Panc1 (cell line): ENCODE results near the gene ZSWIM3. TPM values are rescaled to one million over a fixed set of nuclear protein-coding genes. Genes with fewer than 3 reads are reported as not detected.

ENCODE experiments used
- ATAC-seq: fragments of 200-7000 bp; cut with Tn5 transposase; 2 replicates; pipeline ENCODE4 v1.9.1; 2020; ENCODE audit warnings: mild to moderate bottlenecking, moderate library complexity
- BruUV-seq: library from RNA; stranded (reverse); fragments of 400-500 nt; replicated peaks from 2 replicates; lab custom pipeline; 2021; lab: Mats Ljungman, UMichigan
- CTCF ChIA-PET: fragments of 300-600 bp; sonication (Branson Sonifier 250); formaldehyde crosslinking; loops from one replicate; lab custom pipeline; 2022; ENCODE audit warnings: antibody characterized with exemption; lab: Charles Lee
- POLR2A ChIA-PET: fragments of 300-600 bp; sonication (Branson Sonifier 250); formaldehyde crosslinking; loops from one replicate; lab custom pipeline; 2022; ENCODE audit warnings: antibody characterized with exemption; lab: Charles Lee
- DNase-seq: peaks from one replicate; pipeline ENCODE4 v3.0.0-alpha.2; 2010; ENCODE audit warnings: low read depth, low spot score
- H3K27ac ChIP-seq: 2 replicates; pipeline ENCODE4 v1.5.1; 2011; ENCODE audit warnings: mild to moderate bottlenecking, low read length, inconsistent platforms
- H3K27me3 ChIP-seq: fragments of 200-500 bp; sonication (Bioruptor generic); 2 replicates; pipeline ENCODE4 v1.6.0; 2014; ENCODE audit warnings: low read length, inconsistent platforms; ENCODE audit not compliant: control insufficient read depth, insufficient read depth
- H3K36me3 ChIP-seq: fragments of 200-500 bp; sonication (Bioruptor generic); 2 replicates; pipeline ENCODE4 v1.5.1; 2014; ENCODE audit warnings: inconsistent platforms, mild to moderate bottlenecking, low read length, moderate library complexity; ENCODE audit not compliant: control insufficient read depth, insufficient read depth
- H3K4me1 ChIP-seq: 2 replicates; pipeline ENCODE4 v1.5.1; 2011; ENCODE audit warnings: inconsistent platforms, mild to moderate bottlenecking, low read length, moderate library complexity; ENCODE audit not compliant: control insufficient read depth, insufficient read depth
- H3K4me3 ChIP-seq, 2 experiments: 2 replicates each; pipeline ENCODE4 v1.5.1; 2011 to 2012; ENCODE audit warnings: low read depth in 2 of 2, low read length in 2 of 2, mild to moderate bottlenecking in 2 of 2, inconsistent platforms in 1 of 2, moderate library complexity in 1 of 2
- H3K9me3 ChIP-seq: fragments of 200-500 bp; sonication (Bioruptor generic); 2 replicates; pipeline ENCODE4 v1.5.1; 2014; ENCODE audit warnings: low read depth, mild to moderate bottlenecking, inconsistent platforms, low read length, moderate library complexity; ENCODE audit not compliant: control insufficient read depth, insufficient read depth
- POLR2AphosphoS5 ChIP-seq: IDR thresholded peaks from 2 replicates; pipeline ENCODE4 v1.6.1; 2012; ENCODE audit warnings: mild to moderate bottlenecking, low read depth, low read length, moderate library complexity
- SIN3A ChIP-seq: IDR thresholded peaks from 2 replicates; pipeline ENCODE4 v1.6.1; 2012; ENCODE audit warnings: low read depth, mild to moderate bottlenecking, low read length, moderate library complexity, borderline replicate concordance; ENCODE audit not compliant: insufficient read depth
- TCF7L2 ChIP-seq: IDR thresholded peaks from 2 replicates; pipeline ENCODE4 v1.6.1; 2011; ENCODE audit warnings: mild to moderate bottlenecking, low read depth, low read length, inconsistent platforms
- in situ Hi-C: cut with HindIII; loops from 2 replicates; pipeline ENCODE4 v1.10.0; 2016; ENCODE audit warnings: low sequenced_read_pairs, low pct_unique_long_range_greater_than_20kb
- intact Hi-C: fragments of 100-400 bp; cut with micrococcal nuclease; formaldehyde crosslinking; loops from one replicate; pipeline ENCODE4 v1.10.0; 2022; ENCODE audit not compliant: unreplicated experiment
- total RNA-seq: library from RNA; stranded (reverse); gene quantifications from one replicate; pipeline ENCODE4 v1.2.1, GENCODE V29; 2021; ENCODE audit not compliant: unreplicated experiment
- TF ChIP-seq, protein P1 (sequence below), 2 experiments: IDR thresholded peaks; 2 replicates each; pipeline ENCODE4 v1.6.1; 2011 to 2012; ENCODE audit warnings: low read depth in 2 of 2, control low read depth in 1 of 2, low read length in 1 of 2, mild to moderate bottlenecking in 1 of 2, moderate library complexity in 1 of 2; ENCODE audit not compliant: insufficient read depth in 1 of 2
- TF ChIP-seq, protein P2 (sequence below): fragments of 450-650 bp; IDR thresholded peaks from 2 replicates; pipeline ENCODE4 v1.5.1; 2017; ENCODE audit warnings: mild to moderate bottlenecking

ZSWIM3 gene
- total RNA-seq, 1 experiment from 2014 or later, result 3.6 TPM

DNA sequence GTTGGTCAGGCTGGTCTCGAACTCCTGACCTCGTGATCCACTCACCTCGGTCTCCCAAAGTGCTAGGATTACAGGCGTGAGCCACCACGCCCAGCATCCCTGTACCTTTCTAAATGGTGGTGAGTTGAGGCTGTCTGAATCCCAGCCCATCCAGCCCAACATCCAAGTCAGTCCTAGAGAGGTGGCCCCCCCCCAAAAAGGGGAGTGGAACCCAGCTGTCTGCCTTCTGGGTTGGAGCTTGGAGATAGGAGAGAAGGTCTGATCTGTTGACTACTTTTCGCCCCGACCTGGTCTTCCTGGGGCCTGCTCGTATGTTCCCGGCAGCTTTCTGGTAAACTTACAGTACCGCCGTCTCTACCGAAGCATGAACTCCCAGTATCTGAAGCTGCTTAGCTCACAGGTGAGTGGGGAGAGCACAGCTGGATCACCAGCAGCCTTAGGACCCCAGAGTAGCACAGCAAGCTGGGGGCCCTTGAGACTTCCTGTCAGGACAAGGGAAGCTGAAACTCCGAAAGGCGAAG, 39.3 kb downstream of the ZSWIM3 start:
- Histone ChIP-seq H3K4me1 (peaks cover 8% of the 10 kb centered on the region), H3K9me3 (no peaks in the 10 kb centered on the region), H3K27ac (no peak overlapping the region), H3K4me3 (no peak overlapping the region), H3K27me3 (no peaks in the 10 kb centered on the region), H3K36me3 (peaks cover 3% of the 10 kb centered on the region; the same call in 1 of the 2 replicates)
- ChIA-PET CTCF (no interaction called here), POLR2A (no interaction called here)
- ATAC-seq, result no peak
- intact Hi-C loops, result no loop called here
- DNase-seq, result no peak
- no TSS peak for BruUV-seq
- TF ChIP-seq POLR2AphosphoS5, result no peak
- TF ChIP-seq, protein P1, sequence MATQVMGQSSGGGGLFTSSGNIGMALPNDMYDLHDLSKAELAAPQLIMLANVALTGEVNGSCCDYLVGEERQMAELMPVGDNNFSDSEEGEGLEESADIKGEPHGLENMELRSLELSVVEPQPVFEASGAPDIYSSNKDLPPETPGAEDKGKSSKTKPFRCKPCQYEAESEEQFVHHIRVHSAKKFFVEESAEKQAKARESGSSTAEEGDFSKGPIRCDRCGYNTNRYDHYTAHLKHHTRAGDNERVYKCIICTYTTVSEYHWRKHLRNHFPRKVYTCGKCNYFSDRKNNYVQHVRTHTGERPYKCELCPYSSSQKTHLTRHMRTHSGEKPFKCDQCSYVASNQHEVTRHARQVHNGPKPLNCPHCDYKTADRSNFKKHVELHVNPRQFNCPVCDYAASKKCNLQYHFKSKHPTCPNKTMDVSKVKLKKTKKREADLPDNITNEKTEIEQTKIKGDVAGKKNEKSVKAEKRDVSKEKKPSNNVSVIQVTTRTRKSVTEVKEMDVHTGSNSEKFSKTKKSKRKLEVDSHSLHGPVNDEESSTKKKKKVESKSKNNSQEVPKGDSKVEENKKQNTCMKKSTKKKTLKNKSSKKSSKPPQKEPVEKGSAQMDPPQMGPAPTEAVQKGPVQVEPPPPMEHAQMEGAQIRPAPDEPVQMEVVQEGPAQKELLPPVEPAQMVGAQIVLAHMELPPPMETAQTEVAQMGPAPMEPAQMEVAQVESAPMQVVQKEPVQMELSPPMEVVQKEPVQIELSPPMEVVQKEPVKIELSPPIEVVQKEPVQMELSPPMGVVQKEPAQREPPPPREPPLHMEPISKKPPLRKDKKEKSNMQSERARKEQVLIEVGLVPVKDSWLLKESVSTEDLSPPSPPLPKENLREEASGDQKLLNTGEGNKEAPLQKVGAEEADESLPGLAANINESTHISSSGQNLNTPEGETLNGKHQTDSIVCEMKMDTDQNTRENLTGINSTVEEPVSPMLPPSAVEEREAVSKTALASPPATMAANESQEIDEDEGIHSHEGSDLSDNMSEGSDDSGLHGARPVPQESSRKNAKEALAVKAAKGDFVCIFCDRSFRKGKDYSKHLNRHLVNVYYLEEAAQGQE (IDR thresholded peaks at IDR 0.05; ENCODE audit: insufficient read depth in 1 of 2, low read depth in 2 of 2, low read length in 1 of 2), result no peak
- no peak for TF ChIP-seq TCF7L2
- no peak for TF ChIP-seq SIN3A
- in situ Hi-C loops, result no loop called here

DNA sequence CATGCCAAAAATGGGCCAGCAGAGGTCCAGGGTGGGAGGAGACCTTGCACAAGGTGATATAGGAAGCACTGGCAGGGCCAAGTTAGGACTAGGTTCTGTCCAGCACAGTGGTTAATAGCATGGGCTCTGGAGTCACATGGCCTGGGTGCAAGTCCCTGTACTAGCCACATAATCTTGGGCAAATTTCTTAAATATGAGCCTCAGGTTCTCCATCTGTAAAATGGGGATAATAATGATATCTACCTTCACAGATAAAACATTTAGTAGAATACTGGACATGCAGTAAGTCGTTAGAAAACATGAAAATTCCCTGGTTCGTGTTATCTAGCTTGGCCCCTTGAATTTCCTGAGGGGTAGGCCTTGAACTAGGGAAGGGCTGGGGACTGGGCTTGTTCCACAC, 39.9 kb downstream of the ZSWIM3 start:
- Histone ChIP-seq H3K9me3 (no peaks in the 10 kb centered on the region), H3K4me1 (peaks cover 3% of the 10 kb centered on the region), H3K27me3 (no peaks in the 10 kb centered on the region), H3K4me3 (no peak overlapping the region), H3K27ac (no peak overlapping the region), H3K36me3 (peaks cover 3% of the 10 kb centered on the region; the same call in 1 of the 2 replicates)
- CTCF ChIA-PET, result no interaction called here
- no peak for ATAC-seq
- in situ Hi-C loops, result no loop called here
- TF ChIP-seq, protein P2, sequence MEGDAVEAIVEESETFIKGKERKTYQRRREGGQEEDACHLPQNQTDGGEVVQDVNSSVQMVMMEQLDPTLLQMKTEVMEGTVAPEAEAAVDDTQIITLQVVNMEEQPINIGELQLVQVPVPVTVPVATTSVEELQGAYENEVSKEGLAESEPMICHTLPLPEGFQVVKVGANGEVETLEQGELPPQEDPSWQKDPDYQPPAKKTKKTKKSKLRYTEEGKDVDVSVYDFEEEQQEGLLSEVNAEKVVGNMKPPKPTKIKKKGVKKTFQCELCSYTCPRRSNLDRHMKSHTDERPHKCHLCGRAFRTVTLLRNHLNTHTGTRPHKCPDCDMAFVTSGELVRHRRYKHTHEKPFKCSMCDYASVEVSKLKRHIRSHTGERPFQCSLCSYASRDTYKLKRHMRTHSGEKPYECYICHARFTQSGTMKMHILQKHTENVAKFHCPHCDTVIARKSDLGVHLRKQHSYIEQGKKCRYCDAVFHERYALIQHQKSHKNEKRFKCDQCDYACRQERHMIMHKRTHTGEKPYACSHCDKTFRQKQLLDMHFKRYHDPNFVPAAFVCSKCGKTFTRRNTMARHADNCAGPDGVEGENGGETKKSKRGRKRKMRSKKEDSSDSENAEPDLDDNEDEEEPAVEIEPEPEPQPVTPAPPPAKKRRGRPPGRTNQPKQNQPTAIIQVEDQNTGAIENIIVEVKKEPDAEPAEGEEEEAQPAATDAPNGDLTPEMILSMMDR, result no peak
- TF ChIP-seq POLR2AphosphoS5 (no peak), TCF7L2 (no peak), SIN3A (no peak)
- TF ChIP-seq, protein P1 (IDR thresholded peaks at IDR 0.05; ENCODE audit: insufficient read depth in 1 of 2, low read depth in 2 of 2, low read length in 1 of 2), result no peak
- BruUV-seq, result no TSS peak
- POLR2A ChIA-PET, result no interaction called here
- no peak for DNase-seq
- intact Hi-C loops, result no loop called here
